BE2C (cell line): ENCODE measurements around the gene MAN2A2.
A peak's percentile ranks its signal among the peaks of the same experiment; 100 is the strongest.

Experiments
- DNase-seq: peaks from one replicate; pipeline ENCODE4 v3.0.0-alpha.2; 2020
- H3K27me3 ChIP-seq: fragments of 250-450 bp; sonication (Bioruptor Pico); 2 replicates; pipeline ENCODE4 v1.5.1; 2020; ENCODE audit warnings: mild to moderate bottlenecking
- H3K36me3 ChIP-seq: fragments of 250-450 bp; sonication (Bioruptor Pico); 2 replicates; pipeline ENCODE4 v1.5.1; 2020; ENCODE audit warnings: mild to moderate bottlenecking
- H3K4me1 ChIP-seq: fragments of 250-450 bp; sonication (Bioruptor Pico); 2 replicates; pipeline ENCODE4 v1.5.1; 2020
- H3K4me3 ChIP-seq: 2 replicates; pipeline ENCODE4 v1.5.1; 2011; ENCODE audit warnings: low read depth, low read length
- H3K9me3 ChIP-seq: fragments of 250-450 bp; sonication (Bioruptor Pico); 2 replicates; pipeline ENCODE4 v1.5.1; 2020
- TF ChIP-seq, protein P1 (sequence below): IDR thresholded peaks from 2 replicates; pipeline ENCODE4 v1.5.1; 2012; ENCODE audit warnings: mild to moderate bottlenecking, low read depth, low read length

The MAN2A2 gene

DNA sequence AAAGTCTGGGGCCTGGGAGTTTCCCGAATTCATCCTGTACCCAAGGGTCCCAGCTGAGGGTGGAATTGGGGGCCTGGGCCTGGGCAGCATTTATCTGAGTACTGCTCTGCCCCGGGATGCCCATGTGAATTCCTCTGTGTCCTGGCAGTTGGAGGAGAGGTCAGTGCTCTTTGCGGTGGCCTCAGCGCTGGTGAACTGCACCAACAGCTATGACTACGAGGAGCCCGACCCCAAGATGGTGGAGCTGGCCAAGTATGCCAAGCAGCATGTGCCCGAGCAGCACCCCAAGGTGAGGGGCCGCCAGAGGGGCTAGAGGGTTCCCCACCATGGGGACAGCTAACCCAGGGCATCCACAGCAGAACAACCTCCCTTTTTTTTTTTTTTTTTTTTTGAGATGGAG is 45.4 kb downstream of the MAN2A2 start:
- Histone ChIP-seq H3K4me1 (no peaks in the 10 kb centered on the region), H3K9me3 (no peaks in the 10 kb centered on the region), H3K36me3 (peaks cover 53% of the 10 kb centered on the region), H3K4me3 (no peak overlapping the region), H3K27me3 (no peaks in the 10 kb centered on the region)
- TF ChIP-seq, protein P1, sequence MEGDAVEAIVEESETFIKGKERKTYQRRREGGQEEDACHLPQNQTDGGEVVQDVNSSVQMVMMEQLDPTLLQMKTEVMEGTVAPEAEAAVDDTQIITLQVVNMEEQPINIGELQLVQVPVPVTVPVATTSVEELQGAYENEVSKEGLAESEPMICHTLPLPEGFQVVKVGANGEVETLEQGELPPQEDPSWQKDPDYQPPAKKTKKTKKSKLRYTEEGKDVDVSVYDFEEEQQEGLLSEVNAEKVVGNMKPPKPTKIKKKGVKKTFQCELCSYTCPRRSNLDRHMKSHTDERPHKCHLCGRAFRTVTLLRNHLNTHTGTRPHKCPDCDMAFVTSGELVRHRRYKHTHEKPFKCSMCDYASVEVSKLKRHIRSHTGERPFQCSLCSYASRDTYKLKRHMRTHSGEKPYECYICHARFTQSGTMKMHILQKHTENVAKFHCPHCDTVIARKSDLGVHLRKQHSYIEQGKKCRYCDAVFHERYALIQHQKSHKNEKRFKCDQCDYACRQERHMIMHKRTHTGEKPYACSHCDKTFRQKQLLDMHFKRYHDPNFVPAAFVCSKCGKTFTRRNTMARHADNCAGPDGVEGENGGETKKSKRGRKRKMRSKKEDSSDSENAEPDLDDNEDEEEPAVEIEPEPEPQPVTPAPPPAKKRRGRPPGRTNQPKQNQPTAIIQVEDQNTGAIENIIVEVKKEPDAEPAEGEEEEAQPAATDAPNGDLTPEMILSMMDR, result no peak
- no peak for DNase-seq

DNA sequence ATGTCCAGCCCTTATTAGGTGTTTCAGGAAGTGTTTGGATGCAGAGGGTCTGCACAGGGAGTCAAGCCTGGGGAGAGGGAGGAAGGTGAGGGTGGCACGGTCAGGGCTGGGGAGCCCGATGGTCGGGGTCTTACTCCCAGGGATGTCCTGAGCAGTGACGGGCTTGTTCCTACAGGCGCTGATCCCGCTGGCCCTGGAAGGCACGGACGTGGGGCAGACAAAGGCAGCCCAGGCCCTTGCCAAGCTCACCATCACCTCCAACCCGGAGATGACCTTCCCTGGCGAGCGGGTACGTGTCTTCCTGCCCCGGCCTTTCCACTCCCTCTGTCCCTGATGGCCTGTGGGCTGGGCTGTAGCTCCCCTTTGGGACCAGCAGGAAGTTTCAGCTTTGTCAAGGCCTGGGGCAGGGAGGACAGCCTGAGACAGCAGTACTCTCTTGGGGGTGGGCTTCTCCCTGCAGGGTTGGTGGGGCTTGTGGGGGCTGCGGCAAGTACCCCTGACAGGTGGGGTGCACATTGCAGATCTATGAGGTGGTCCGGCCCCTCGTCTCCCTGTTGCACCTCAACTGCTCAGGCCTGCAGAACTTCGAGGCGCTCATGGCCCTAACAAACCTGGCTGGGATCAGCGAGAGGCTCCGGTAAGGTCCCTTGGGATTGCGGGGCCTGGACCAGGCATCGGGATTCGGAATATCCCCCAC is 47.0 kb downstream of the MAN2A2 start:
- peaks cover 47% of the 10 kb centered on the region for H3K36me3 ChIP-seq
- H3K4me3 ChIP-seq, result no peak overlapping the region
- TF ChIP-seq, protein P1, result no peak
- no peaks in the 10 kb centered on the region for H3K27me3 ChIP-seq
- no peak for DNase-seq
- no peaks in the 10 kb centered on the region for H3K9me3 ChIP-seq
- no peaks in the 10 kb centered on the region for H3K4me1 ChIP-seq

DNA sequence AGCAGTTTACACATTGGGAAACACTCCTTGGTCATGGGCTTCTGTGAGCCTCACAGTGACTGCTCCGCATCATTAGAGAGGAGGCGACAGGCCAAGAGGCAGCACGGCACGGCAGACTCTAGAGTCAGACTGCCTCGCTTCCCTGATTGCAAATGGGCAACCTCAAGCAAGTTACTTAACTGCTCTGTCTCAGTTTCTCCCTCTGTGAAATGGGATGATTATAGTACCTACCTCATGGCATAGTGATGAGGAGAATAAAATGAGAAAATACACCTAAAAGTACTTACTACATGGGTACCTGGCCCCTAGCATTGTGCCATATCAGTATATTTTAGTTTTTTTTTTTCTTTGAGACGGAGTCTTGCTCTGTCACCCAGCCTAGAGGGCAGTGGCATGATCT is 47.6 kb downstream of the MAN2A2 start:
- no peaks in the 10 kb centered on the region for H3K4me1 ChIP-seq
- H3K36me3 ChIP-seq, result peaks cover 44% of the 10 kb centered on the region
- no peak for DNase-seq
- H3K9me3 ChIP-seq, result no peaks in the 10 kb centered on the region
- no peaks in the 10 kb centered on the region for H3K27me3 ChIP-seq
- no peak overlapping the region for H3K4me3 ChIP-seq
- TF ChIP-seq, protein P1, result no peak

- DNase-seq, result no peak
- TF ChIP-seq, protein P1, result no peak
- peaks cover 36% of the 10 kb centered on the region for H3K36me3 ChIP-seq
These were observed 50.0 kb downstream of the MAN2A2 start for GRCh38 chr15:90952901-90953677.

DNA sequence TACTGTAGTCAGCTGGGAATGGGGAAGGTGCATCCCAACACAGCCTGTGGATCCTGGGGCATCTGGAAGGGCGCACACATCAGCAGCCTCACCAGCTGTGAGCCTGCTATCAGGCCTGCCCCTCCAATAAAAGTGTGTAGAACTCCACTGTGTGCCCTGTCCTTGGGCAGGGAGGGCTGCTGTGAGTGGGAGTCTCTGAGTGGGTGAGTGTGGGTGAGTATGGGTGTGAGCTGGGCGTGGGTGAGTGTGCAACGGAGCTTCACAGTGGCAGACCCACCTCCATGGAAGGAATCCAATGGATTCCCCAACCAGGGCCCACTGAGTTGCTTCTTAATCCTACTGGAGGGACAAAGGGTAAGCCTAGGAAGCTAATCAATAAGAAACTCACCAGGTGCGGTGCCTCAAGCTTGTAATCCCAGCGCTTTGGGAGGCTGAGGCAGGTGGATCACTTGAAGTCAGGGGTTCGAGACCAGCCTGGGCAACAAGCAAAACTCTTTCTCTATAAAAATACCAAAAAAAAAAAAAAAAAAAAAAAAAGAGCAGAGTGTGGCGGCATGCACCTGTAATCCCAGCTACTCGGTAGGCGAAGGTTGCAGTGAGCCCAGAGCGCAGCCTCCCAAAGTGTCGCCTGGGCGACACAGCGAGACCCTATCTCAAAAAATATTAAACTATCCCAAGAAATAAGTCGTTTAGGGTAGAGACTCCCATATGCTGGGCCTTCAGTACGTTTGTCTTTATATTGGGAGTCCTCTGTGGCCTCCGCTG is 51.0 kb downstream of the MAN2A2 start:
- TF ChIP-seq, protein P1, result no peak
- peak overlapping the region; percentile 85; the same call in 1 of the 2 replicates for H3K4me3 ChIP-seq
- H3K4me1 ChIP-seq, result peaks cover 10% of the 10 kb centered on the region
- no peaks in the 10 kb centered on the region for H3K27me3 ChIP-seq
- DNase-seq, result no peak
- no peaks in the 10 kb centered on the region for H3K9me3 ChIP-seq
- H3K36me3 ChIP-seq, result peaks cover 31% of the 10 kb centered on the region

More at GRCh38 chr15:90952901-90953677, 50.0 kb downstream of the MAN2A2 start:
- Histone ChIP-seq H3K4me3 (no peak overlapping the region), H3K27me3 (no peaks in the 10 kb centered on the region), H3K4me1 (peaks cover 10% of the 10 kb centered on the region), H3K9me3 (no peaks in the 10 kb centered on the region)
